SK-MEL-5 (cell line): ENCODE results near the gene SEMA6B. TPM values are rescaled to one million over a fixed set of nuclear protein-coding genes. Genes with fewer than 3 reads are reported as not detected.

Source experiments
- DNase-seq: peaks from one replicate; pipeline ENCODE4 v3.0.0-alpha.2; 2016; ENCODE audit warnings: low read depth, low spot score
- in situ Hi-C: cut with HindIII; loops from 2 replicates; pipeline ENCODE4 v1.10.0; 2016; ENCODE audit warnings: low sequenced_read_pairs, high pct_unique_total_duplicates, low pct_unique_long_range_greater_than_20kb
- total RNA-seq: library from RNA; depleted of rRNA; stranded (reverse); fragments of >200 nt; shearing (Covaris generic); gene quantifications from 2 replicates; pipeline ENCODE4 v1.2.3, GENCODE V29; 2014

Gene SEMA6B
- total RNA-seq, 1 experiment from 2014 or later: 6.9 TPM

- in situ Hi-C loops: no loop called here
- DNase-seq: peak; percentile 13
Observed at GRCh38 chr19:4522291-4523002, 37.0 kb downstream of the SEMA6B start.

GRCh38 chr19:4521888-4522242 is 37.6 kb downstream of the SEMA6B start:
- no peak for DNase-seq
- in situ Hi-C loops: no loop called here

GRCh38 chr19:4521170-4521887 is 38.2 kb downstream of the SEMA6B start:
- in situ Hi-C loops: no loop called here
- no peak for DNase-seq

GRCh38 chr19:4519521-4520277 is 39.8 kb downstream of the SEMA6B start:
- DNase-seq: no peak
- in situ Hi-C loops: no loop called here

- in situ Hi-C loops: no loop called here
- DNase-seq: no peak
Observed at GRCh38 chr19:4519172-4519496, 40.4 kb downstream of the SEMA6B start.

GRCh38 chr19:4518345-4519171 is 40.9 kb downstream of the SEMA6B start, which contains the start of gene PLIN4:
TSS of gene PLIN4 (minus strand) at chr19:4518486. CDS start at chr19:4518272, 214 bp downstream.
- in situ Hi-C loops: no loop called here
- DNase-seq: no peak

GRCh38 chr19:4517451-4518057 is 41.9 kb downstream of the SEMA6B start:
- DNase-seq: no peak
- in situ Hi-C loops: no loop called here

- no peak for DNase-seq
- in situ Hi-C loops: no loop called here
Observed at GRCh38 chr19:4516939-4517300, 42.6 kb downstream of the SEMA6B start.

GRCh38 chr19:4516199-4516938 is 43.1 kb downstream of the SEMA6B start:
- in situ Hi-C loops: no loop called here

GRCh38 chr19:4515732-4516131 is 43.8 kb downstream of the SEMA6B start:
- in situ Hi-C loops: no loop called here
- no peak for DNase-seq

More at GRCh38 chr19:4516199-4516938, 43.1 kb downstream of the SEMA6B start:
- no peak for DNase-seq

GRCh38 chr19:4513248-4513647 is 46.2 kb downstream of the SEMA6B start:
- no peak for DNase-seq
- in situ Hi-C loops: no loop called here

- in situ Hi-C loops: no loop called here
- no peak for DNase-seq
Observed at GRCh38 chr19:4512070-4512469, 47.4 kb downstream of the SEMA6B start.

- in situ Hi-C loops: no loop called here
- DNase-seq: no peak
Observed at GRCh38 chr19:4511300-4512054, 48.0 kb downstream of the SEMA6B start.

GRCh38 chr19:4510435-4511255 is 48.8 kb downstream of the SEMA6B start:
- in situ Hi-C loops: no loop called here
- no peak for DNase-seq

- in situ Hi-C loops: no loop called here
- DNase-seq: no peak
Observed at GRCh38 chr19:4508698-4509097, 50.8 kb downstream of the SEMA6B start.
